LNCaP clone FGC (cell line): ENCODE data around the gene ABRACL.

ENCODE experiments used
- DNase-seq: peaks from one replicate; pipeline ENCODE4 v3.0.0-alpha.2; 2011; ENCODE audit warnings: low read depth
- H3K4me3 ChIP-seq: 2 replicates; pipeline ENCODE4 v1.5.1; 2011; ENCODE audit warnings: mild to moderate bottlenecking, low read depth, low read length, control low read depth
- TF ChIP-seq, protein P1 (sequence below): IDR thresholded peaks from 2 replicates; pipeline ENCODE4 v1.5.1; 2012; ENCODE audit warnings: mild to moderate bottlenecking; ENCODE audit not compliant: control insufficient read depth, insufficient read depth; ENCODE audit errors: extremely low read depth

ABRACL gene

DNA sequence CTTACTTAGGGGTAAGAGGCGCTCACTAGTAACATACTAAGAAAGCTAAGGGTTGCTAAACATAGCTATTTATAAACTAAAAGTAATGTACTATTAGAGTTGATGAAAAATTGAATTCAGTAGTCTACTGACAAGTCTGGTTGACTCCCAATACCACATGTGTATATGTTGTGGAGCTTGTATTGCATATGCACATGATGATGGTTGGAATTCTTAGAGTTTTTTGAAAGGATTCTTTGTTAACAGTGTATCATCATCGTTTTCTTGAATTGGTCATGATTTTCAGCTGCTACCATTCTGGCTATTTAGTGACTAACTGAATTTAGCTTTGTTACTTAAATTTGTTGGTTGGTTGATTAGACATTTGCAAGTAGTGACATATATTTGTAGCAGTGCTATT, 27.2 kb downstream of the ABRACL start:
- no peak overlapping the region for H3K4me3 ChIP-seq
- TF ChIP-seq, protein P1, sequence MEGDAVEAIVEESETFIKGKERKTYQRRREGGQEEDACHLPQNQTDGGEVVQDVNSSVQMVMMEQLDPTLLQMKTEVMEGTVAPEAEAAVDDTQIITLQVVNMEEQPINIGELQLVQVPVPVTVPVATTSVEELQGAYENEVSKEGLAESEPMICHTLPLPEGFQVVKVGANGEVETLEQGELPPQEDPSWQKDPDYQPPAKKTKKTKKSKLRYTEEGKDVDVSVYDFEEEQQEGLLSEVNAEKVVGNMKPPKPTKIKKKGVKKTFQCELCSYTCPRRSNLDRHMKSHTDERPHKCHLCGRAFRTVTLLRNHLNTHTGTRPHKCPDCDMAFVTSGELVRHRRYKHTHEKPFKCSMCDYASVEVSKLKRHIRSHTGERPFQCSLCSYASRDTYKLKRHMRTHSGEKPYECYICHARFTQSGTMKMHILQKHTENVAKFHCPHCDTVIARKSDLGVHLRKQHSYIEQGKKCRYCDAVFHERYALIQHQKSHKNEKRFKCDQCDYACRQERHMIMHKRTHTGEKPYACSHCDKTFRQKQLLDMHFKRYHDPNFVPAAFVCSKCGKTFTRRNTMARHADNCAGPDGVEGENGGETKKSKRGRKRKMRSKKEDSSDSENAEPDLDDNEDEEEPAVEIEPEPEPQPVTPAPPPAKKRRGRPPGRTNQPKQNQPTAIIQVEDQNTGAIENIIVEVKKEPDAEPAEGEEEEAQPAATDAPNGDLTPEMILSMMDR: no peak
- DNase-seq: no peak

DNA sequence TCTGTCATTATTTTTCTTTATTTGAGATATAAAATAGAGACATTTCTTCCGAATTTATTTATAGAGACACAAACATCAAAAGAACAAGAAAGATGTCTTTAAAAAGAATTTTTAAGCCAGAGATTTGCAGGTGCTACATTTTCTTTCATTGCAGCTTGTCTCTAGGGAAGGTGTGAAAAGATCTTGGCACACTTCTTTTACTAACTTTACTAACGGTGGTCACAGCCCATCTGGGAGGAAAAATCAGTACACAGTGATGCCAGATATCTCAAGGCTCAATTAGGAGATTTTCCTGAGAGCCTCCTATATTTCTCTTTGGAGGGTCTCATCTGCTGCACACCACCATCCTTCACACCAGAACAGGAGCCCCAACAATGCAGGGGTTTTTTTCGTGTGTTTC, 29.5 kb downstream of the ABRACL start:
- H3K4me3 ChIP-seq: no peak overlapping the region
- TF ChIP-seq, protein P1: no peak
- no peak for DNase-seq

DNA sequence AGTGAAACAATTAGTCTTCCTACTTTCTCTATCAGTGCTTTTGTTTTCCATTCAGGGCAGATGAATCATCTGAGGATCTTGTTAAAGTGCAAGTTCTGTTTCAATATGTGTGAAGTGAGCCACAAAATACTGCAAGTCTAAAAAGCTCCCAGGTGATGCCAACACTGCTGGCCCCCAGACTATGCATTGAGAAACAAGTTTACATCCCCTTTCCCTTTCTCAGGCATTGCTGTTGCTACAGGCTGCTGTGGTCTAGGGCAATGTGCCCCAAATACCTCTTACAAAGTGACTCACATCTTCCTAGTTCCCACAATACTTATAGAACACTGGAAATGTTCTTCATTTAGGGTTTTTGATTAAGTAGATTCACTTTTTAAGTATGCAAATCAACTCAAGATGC, 31.8 kb downstream of the ABRACL start:
- TF ChIP-seq, protein P1: no peak
- DNase-seq: no peak
- H3K4me3 ChIP-seq: no peak overlapping the region

DNA sequence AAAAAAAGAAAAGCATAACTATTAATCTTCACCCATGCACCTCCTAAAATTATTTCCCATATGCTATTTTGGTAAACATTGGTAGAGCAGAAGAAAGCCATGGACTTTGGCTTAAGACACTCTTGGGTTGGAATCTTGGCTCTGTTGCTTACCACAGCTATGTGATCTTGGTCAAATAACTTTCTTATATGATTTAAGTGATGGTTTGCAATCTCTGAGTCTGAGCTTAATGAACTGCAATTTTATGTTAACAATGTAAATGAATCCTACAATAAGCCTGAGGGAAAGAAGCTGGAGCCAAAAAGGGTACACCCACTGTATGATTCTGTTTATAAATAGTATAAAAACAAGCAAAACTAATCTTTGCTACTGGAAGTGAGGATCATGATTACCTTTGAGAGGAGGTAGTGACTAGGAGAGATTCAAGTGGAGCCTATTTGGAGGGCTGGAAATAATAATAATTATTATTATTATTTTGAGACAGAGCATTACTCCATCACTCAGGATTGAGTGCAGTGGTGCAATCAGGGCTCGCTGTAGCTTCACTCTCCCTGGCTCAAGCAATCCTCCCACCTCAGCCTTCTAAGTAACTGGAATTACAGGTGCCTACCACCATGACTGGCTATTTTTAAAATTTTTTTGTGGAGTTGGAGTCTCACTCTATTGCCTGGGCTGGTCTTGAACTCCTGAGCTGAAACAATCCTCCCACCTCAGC, 34.5 kb downstream of the ABRACL start:
- DNase-seq: no peak
- H3K4me3 ChIP-seq: no peak overlapping the region
- TF ChIP-seq, protein P1: no peak

DNA sequence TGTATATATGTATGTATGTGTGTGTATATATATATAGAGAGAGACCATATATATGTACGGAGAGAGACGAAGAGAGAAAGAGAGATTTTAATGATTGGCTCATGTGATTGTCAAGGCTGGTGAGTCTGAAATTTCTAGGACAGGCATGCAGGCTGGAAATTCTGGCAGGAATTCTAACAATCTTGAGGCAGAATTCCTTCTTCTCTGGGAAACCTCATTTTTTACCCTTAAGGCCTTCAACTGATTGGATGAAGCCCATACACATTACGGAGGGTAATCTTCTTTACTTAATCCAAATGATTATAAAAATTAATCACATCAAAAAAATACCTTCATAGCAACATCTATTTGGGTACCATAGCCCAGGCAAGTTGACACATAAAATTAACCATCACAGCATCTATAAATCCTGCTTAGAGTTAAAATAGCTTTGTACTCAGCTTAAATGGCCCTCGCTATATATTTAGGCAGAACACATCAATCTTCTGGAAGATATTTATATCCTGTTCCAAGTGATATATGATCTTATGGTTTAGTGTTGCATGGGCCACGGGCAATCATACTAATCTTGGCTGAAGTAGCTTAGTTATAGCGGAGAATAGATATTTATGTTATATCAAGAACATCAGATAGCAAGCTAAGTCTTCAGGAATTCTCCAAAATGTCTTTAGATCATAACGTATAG, 36.6 kb downstream of the ABRACL start:
- TF ChIP-seq, protein P1: no peak
- DNase-seq: no peak
- no peak overlapping the region for H3K4me3 ChIP-seq

DNA sequence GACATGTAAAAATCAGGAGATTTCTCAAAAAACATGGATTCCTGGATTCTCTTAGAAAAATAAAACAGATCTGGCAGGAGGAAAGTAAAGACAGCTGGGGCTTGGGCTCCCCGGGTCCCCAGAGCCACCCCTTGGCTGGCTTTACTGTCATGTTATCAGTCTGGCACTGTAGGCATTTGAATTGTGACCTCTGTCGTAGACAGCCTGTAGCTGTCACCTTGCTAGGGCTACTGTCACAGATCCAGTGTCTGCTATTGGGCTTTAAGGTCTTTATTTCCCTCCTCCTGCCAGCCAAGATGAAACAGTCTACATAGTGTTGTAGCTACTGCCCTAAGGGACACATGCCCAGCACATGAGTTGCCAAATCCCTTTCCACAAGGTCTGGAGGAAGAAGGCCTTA, 37.5 kb downstream of the ABRACL start:
- TF ChIP-seq, protein P1: no peak
- no peak for DNase-seq
- no peak overlapping the region for H3K4me3 ChIP-seq

DNA sequence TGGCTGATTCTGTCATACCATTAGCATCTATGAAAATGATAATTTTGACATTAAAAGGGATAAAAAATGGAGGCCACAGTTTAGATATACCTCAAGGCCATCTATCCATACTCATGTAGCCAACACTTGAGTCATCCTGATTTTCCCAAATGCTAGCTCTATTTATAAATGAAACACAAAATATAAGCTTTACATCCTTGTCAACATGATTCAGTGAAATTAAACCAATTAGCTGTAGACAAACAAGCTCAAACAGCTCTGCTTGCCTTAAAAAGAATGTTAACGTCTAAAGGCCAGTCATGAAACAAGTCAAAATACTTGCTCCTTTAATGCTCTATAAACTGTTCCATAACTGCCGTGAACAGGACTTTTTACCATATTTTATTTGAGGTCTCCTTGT, 40.3 kb downstream of the ABRACL start:
- TF ChIP-seq, protein P1: no peak
- DNase-seq: no peak
- no peak overlapping the region for H3K4me3 ChIP-seq
